HG03095 (cell line): ENCODE measurements around the gene TUBGCP2.

ENCODE experiments used
- ATAC-seq: cut with Tn5 transposase; IDR thresholded peaks from one replicate; pipeline ENCODE4 v1.9.1; 2021; ENCODE audit warnings: moderate library complexity; ENCODE audit not compliant: unreplicated experiment

Gene TUBGCP2

DNA sequence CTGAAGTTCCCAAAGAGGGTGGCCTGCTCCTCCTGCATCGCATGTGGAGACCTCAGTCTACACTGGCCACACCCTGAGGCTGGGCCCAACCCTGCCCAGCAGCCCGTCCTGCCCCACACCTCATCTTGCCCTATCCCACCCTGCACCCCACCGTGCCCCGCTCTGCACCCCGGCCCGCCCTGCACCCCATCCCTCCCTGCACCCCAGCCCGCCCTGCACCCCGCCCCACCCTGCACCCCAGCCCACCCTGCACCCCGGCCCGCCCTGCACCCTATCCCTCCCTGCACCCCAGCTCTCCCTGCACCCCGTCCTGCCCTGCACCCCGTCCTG, 56.5 kb downstream of the TUBGCP2 start:
- no peak for ATAC-seq

DNA sequence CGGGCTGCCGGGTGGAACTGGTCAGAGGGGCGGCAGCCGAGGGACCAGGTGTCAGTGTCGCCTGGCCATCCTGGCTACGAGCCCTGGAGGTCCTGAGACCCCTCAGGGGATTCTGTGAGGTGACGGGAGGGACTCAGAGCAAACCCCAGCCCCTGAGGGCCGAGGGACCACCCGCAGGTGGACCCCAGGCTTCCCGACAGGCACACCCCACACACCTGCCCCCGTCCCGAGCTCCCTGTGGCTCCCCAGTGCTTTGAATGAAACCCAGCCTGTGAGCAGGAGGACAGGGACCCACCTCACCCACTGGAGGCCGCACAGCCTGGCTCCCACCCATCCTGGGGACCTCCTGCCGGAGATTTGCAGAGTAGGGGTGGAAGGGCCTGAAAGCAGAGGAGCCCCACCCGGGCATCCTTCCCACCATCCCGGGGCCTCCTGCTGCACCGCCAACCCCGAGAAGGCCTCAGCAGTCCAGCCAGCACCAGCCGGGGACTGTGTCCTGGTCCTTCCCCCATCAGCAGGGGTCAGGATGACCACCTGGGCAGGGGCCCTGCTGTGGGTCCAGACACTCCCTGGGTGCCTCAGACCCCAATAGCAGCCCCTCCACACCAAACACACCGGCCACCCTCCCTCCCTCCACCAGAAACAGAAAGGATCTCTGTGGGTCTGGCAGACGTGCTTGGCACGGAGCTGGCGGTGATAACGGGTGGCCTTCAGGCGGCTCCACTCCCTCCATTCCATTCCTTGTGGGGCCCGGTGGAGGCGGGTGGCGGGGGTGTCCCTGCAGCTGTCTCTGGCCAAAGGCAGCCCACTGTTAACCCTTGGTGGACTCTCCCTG, 57.1 kb downstream of the TUBGCP2 start:
- ATAC-seq, result no peak

DNA sequence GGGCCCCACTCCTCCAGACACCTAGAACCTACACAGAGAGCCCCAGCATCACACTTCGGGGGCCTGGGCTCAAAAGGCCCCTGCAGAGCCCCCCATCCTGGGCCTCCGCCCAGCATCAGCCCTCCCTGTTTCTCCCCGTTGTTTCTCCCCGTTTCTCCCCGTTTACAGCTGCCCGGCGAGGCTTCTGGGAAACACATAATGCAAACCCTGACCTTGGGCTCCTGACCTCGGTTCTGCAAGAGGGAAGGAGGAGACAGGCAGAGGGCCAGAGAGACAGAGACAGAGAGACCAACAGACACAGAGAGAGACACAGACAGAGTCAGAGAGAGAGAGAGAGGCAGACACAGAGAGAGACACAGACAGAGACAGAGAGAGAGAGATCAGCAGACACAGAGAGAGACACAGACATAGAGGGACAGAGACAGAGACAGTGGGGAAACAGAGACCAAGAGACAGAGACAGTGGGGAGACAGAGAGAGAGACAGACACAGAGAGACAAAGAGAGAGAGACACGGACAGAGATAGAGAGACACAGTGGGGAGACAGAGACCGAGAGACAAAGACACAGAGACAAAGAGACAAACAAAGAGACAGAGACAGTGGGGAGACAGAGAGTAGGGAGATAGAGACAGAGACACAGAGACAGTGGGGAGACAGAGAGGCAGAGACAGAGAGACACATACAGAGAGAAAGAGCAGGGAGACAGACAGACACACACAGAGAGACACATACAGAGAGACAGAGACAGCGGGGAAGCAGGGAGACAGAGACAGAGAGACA, 58.5 kb downstream of the TUBGCP2 start:
- ATAC-seq, result no peak

DNA sequence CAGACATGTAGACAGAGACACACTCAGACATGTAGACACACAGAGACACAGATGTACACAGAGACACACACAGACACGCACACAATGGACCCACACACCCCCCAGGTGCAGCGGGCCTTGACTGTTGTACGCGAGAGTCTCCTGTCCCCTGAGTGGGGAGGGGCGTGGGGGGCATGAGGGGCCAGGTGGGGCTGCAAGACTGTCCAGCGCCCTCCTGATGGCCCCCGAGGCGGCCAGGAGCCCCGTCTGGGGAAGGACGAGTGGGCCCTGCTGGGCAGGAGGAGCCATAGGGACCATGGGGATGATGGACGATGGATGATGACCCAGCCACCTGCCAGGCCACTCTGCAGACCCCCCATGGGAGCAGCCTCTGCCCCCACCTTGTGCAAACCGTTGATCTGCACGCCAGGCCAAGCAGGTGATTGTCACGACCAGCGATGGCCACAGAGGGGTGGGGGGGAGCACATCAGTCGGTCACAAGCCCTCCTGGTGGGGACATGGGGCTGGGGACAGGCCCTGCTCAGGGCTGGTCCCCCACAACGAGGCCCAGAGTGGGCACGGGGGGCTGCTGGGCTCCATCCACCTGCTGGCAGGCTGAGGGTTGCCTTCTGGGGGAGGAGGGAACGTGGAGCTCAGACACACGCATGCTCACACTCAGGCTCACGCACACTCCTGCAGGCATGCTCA, 59.4 kb downstream of the TUBGCP2 start:
- no peak for ATAC-seq

GRCh38 chr10:133248334-133248715, 60.3 kb downstream of the TUBGCP2 start:
- no peak for ATAC-seq

- ATAC-seq, result no peak
These were observed 60.9 kb downstream of the TUBGCP2 start for GRCh38 chr10:133247681-133248333.

- ATAC-seq, result no peak
These were observed 62.4 kb downstream of the TUBGCP2 start for GRCh38 chr10:133246236-133246626.

- no peak for ATAC-seq
These were observed 63.0 kb downstream of the TUBGCP2 start for GRCh38 chr10:133245439-133246235.

GRCh38 chr10:133243593-133243992, 65.1 kb downstream of the TUBGCP2 start:
- no peak for ATAC-seq

DNA sequence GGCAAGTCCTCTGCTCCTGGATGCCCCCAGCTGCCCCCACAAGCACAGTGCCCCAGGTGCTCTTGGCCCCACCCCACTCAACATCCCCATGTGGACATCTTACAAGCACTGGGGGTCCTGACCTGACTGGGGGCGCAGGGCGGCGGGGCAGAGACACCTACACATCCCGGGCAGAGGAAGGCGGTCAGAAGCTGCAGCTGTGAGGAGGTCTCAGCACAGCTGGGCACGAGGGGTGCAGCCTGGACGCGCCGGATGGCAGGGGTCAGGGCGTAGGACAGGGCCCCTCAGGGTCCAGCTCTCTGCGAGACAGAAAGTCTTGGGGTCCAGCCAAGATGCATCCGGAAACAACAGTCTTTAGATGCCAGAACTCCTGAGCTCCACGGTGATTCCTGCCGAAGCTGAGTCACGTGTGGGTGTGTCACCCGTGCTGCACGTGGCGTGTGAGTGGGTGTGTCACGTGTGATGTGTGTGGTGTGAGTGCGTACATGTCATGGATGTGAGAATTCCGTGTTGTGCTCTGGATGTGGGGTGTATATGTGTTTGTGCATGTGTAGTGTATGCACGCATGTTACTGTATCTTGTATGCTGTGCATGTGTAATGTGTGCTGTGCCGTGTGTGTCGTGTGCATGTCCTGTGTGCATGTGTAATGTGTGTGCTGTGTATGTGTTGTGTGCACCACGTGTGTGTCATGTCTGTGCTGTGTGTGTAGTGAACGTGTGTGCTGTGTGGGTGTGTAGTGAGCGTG, 65.9 kb downstream of the TUBGCP2 start:
- ATAC-seq, result no peak

- no peak for ATAC-seq
These were observed 67.0 kb downstream of the TUBGCP2 start for GRCh38 chr10:133241501-133242205.

- no peak for ATAC-seq
These were observed 68.7 kb downstream of the TUBGCP2 start for GRCh38 chr10:133239990-133240389.

DNA sequence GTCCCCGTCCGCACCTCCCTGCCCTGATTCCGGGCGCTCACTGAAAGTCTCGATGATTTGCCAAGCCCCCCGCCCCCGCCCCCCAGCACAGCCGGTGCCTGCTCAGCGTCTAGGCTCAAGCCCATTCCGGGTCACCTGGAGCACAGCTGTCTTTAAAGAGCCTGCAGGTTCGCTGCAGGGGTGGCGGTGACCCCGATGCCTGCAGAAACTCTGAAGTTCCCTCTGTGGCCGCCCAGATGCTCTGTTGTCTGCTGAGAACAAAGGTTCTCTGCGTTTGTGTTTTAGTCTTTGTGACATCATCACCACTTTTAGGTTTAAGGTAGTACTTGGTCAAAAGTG, 70.2 kb downstream of the TUBGCP2 start:
- ATAC-seq, result no peak

DNA sequence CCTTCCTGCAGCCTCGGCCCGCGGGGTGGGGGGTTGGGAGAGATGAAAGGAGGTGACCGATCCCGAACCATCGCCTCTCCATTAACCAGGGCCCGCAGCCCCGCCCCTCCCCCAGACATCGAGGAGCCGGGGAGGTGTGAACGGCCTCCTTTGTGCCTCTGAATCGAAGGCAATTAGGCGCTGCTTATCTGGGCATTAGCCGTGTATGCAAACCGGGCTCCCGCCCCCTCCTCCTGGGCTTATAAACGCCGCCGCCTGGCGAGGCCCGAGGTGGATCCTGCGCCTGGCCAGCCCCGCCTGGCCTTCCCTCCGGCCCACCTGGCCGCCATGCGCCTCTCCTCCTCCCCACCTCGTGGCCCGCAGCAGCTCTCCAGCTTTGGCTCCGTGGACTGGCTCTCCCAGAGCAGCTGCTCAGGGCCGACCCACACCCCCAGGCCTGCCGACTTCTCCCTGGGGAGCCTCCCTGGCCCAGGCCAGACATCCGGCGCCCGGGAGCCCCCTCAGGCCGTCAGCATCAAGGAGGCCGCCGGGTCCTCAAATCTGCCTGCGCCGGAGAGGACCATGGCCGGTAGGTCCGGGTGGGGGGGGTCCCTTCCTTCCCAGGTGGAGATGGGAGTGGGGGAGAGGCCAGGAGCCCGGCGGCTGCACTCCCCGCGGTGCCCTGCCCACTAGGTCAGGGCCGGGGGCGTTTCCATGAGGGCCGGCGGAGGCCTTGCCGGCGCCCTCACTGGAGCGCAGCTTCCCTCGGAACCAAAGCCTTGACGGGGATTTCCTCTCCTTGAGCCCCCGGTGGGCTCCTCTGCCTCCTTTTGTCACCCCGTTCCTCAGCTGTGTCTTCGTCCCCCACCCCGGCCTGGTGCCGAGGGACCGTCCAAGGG, 70.8 kb downstream of the TUBGCP2 start, which contains the start of gene VENTX:
VENTX (plus strand) TSS at position 268 of the 878 bp plus-strand sequence; CDS start at position 328, 60 bp downstream.
- ATAC-seq, result no peak

DNA sequence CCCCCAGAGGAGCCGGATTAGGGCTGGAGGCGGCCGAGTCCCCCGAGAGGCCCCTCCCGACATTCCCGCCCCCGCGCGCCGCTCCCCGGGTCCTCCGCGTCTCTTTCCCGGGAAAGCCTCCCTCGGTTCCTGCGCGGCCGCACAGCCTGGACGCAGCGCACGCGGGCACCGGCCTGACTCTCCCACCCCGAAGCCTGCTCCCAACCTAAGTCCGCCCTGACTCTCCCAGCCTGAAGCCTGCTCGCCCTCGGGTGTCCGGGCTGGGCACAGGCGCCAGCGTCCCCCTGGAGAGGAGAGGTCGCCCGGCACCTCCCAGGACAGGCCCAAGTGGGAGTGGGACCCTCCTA, 71.5 kb downstream of the TUBGCP2 start:
- ATAC-seq, result no peak

DNA sequence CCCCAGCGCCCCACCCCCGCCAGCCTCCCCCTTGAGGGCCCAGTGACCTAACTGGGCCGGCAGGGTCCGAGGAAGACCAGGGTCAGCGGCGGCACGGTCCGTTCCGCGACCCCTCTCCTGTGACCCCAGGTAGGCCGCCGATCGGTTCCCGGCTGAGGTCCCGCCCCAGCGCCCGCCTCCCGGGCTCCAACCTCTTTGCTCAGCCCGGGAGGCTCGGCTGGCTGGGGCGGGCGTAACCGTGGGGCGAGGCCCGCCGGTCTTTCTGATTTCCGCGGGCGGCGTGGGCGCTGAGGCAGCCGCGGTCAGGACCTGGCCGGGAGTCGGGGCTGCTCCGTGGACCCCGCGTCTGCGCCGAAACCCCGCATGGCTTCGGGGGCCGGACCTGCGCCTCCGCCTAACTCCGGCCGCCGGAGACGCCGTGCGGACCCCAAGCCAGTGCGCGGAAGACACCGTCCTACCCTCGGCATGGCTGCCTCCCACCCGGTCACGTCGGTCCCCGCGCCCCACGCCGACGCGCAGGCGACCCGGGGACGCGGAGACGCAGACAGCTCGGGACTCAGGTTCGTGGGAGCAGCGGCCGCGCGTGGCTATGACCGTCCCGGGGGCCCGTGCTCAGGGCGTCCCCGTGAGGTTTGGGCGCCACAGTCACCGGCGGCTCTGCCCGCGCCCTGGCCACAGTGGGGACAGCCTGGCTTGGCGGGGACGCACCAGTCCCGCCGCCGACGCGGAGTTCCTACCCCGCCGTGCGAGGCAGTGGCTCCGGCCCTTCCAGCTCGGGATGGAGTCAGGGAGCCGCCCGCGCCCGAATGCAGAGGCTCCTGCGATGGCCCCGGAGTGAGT, 72.1 kb downstream of the TUBGCP2 start:
- ATAC-seq, result no peak

DNA sequence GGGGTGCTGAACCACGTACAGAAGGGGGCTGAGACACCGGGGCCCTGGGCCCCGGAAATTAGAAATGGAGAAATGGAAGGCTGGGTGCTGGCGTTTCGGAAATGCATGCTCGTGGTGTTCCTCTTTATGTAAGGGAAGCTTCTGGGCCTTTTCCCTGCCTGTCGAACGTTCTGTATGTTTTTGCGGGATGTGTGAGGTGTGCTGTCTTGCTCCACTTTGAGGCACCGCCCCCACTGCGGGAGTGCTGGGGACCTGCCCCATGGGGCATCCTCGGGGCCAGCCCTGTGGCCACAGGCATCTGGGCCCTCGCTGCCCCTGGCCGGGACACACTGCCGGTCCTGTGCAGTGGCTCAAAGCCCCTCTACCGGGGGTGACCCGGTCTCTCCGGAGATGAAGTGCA, 72.7 kb downstream of the TUBGCP2 start:
- no peak for ATAC-seq
